Activated T-cell treated with anti-CD3 and anti-CD28 coated beads, Interleukin-2, amount 50 U/mL, for 1 hour (primary cell): Measurements from ENCODE around the gene GRM1.

Experiments
- DNase-seq: peaks from one replicate; pipeline ENCODE4 v3.0.0-alpha.2; 2020

GRM1 gene

GRCh38 chr6:146103416-146104072 is 74.7 kb downstream of the GRM1 start:
- no peak for DNase-seq

GRCh38 chr6:146106532-146106931 is 77.7 kb downstream of the GRM1 start:
- DNase-seq: no peak

- no peak for DNase-seq
These were observed 82.1 kb downstream of the GRM1 start for GRCh38 chr6:146110990-146111389.

GRCh38 chr6:146111881-146112450 is 83.1 kb downstream of the GRM1 start:
- no peak for DNase-seq

GRCh38 chr6:146113084-146113623 is 84.3 kb downstream of the GRM1 start:
- no peak for DNase-seq

- DNase-seq: no peak
These were observed 94.8 kb downstream of the GRM1 start for GRCh38 chr6:146123616-146124015.

GRCh38 chr6:146127447-146128215 is 98.8 kb downstream of the GRM1 start:
- DNase-seq: no peak

- no peak for DNase-seq
These were observed 105.0 kb downstream of the GRM1 start for GRCh38 chr6:146133866-146134265.

- DNase-seq: no peak
These were observed 106.3 kb downstream of the GRM1 start for GRCh38 chr6:146135167-146135566.

GRCh38 chr6:146146836-146147235 is 118.0 kb downstream of the GRM1 start:
- DNase-seq: no peak

- DNase-seq: no peak
These were observed 120.9 kb downstream of the GRM1 start for GRCh38 chr6:146149770-146150169.

GRCh38 chr6:146153040-146153758 is 124.3 kb downstream of the GRM1 start:
- no peak for DNase-seq

- DNase-seq: no peak
These were observed 125.3 kb downstream of the GRM1 start for GRCh38 chr6:146154197-146154596.

- DNase-seq: no peak
These were observed 132.8 kb downstream of the GRM1 start for GRCh38 chr6:146161664-146162063.

GRCh38 chr6:146169872-146170271 is 141.0 kb downstream of the GRM1 start:
- no peak for DNase-seq

- no peak for DNase-seq
These were observed 148.9 kb downstream of the GRM1 start for GRCh38 chr6:146177785-146178184.

- no peak for DNase-seq
These were observed 155.0 kb downstream of the GRM1 start for GRCh38 chr6:146183831-146184230.

- no peak for DNase-seq
These were observed 155.8 kb downstream of the GRM1 start for GRCh38 chr6:146184701-146185100.

- no peak for DNase-seq
These were observed 160.3 kb downstream of the GRM1 start for GRCh38 chr6:146189131-146189530.

GRCh38 chr6:146190581-146190980 is 161.7 kb downstream of the GRM1 start:
- DNase-seq: no peak

- no peak for DNase-seq
These were observed 162.3 kb downstream of the GRM1 start for GRCh38 chr6:146191166-146191565.

- no peak for DNase-seq
These were observed 162.8 kb downstream of the GRM1 start for GRCh38 chr6:146191612-146192011.

- no peak for DNase-seq
These were observed 165.6 kb downstream of the GRM1 start for GRCh38 chr6:146194434-146194833.
